ENCODE results near the gene SCP2D1. TPM values are rescaled to one million over a fixed set of nuclear protein-coding genes. Genes with fewer than 3 reads are reported as not detected.

SCP2D1 gene
- not detected in 3 replicates for total RNA-seq
- long read RNA-seq: 0 reads

DNA sequence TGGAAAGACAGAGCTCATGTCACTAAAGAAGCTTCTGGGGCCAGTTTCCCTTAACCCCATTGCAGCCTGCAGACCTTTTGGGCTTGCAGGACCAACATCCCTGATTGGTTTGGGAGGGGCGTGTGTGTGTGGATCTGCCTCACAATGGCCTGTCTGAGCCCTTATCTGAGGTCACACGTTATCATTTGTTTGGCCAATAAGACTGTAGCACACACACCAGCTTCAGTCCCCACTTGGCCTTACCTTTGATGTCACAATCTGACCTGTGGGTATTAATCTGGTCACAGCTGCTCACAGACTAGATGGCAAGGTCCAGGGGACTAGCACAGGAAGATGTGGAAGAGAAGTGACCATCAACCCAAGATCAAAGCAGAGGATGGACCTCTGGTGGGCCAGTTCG, at the start of gene SCP2D1:
TSS of gene SCP2D1 (plus strand) at position 301 of the 400 bp plus-strand sequence. CDS start at position 334, 33 bp downstream.
- Mint-ChIP-seq H3K27ac (ENCODE audit: unreplicated experiment) (no peak within 1 kb of the TSS), H3K36me3 (ENCODE audit: low read depth) (no peaks in the 10 kb centered on the region), H3K4me3 (ENCODE audit: unreplicated experiment) (no peak within 1 kb of the TSS), H3K4me1 (ENCODE audit: low read depth) (no peaks in the 10 kb centered on the region), H3K9me3 (ENCODE audit: low read depth) (peaks cover under 1% of the 10 kb centered on the region), H3K27me3 (ENCODE audit: low read depth) (no peaks in the 10 kb centered on the region)
- DNase-seq (ENCODE audit: low spot score): no peak
- TF ChIP-seq, protein P1, sequence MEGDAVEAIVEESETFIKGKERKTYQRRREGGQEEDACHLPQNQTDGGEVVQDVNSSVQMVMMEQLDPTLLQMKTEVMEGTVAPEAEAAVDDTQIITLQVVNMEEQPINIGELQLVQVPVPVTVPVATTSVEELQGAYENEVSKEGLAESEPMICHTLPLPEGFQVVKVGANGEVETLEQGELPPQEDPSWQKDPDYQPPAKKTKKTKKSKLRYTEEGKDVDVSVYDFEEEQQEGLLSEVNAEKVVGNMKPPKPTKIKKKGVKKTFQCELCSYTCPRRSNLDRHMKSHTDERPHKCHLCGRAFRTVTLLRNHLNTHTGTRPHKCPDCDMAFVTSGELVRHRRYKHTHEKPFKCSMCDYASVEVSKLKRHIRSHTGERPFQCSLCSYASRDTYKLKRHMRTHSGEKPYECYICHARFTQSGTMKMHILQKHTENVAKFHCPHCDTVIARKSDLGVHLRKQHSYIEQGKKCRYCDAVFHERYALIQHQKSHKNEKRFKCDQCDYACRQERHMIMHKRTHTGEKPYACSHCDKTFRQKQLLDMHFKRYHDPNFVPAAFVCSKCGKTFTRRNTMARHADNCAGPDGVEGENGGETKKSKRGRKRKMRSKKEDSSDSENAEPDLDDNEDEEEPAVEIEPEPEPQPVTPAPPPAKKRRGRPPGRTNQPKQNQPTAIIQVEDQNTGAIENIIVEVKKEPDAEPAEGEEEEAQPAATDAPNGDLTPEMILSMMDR (IDR thresholded peaks at IDR 0.05): no peak

DNA sequence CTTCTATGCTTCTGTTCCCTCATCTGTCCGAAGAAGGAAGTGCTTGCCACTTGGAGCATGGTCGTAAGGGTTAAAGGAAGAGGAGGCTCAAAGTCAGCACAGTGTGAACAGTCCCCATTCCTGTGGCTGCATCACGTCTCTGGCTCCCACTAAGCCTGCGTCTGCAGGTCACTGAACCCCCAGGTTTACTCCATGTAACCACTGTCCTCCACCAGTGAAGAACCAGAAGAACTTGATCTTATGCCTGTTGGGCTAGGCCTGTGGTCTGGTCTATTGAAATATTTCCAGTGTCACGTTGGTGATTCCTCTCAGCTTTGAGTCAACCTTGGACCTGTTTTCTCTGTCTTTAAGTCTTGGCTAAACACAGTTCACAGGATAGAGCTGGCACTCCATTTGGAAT, 45.9 kb upstream of the SCP2D1 start:
- Mint-ChIP-seq H3K27ac (ENCODE audit: unreplicated experiment) (no peak overlapping the region), H3K27me3 (ENCODE audit: low read depth) (peaks cover 6% of the 10 kb centered on the region), H3K9me3 (ENCODE audit: low read depth) (peaks cover 3% of the 10 kb centered on the region), H3K4me3 (ENCODE audit: unreplicated experiment) (no peak overlapping the region), H3K36me3 (ENCODE audit: low read depth) (peaks cover 11% of the 10 kb centered on the region), H3K4me1 (ENCODE audit: low read depth) (no peaks in the 10 kb centered on the region)
- TF ChIP-seq, protein P1 (IDR thresholded peaks at IDR 0.05): no peak
- no peak for DNase-seq (ENCODE audit: low spot score)

- peaks cover 6% of the 10 kb centered on the region for H3K27me3 Mint-ChIP-seq (ENCODE audit: low read depth)
- DNase-seq (ENCODE audit: low spot score): no peak
- peaks cover 3% of the 10 kb centered on the region for H3K9me3 Mint-ChIP-seq (ENCODE audit: low read depth)
- no peaks in the 10 kb centered on the region for H3K4me1 Mint-ChIP-seq (ENCODE audit: low read depth)
- H3K36me3 Mint-ChIP-seq (ENCODE audit: low read depth): no peaks in the 10 kb centered on the region
- no peak overlapping the region for H3K4me3 Mint-ChIP-seq (ENCODE audit: unreplicated experiment)
- TF ChIP-seq, protein P1 (IDR thresholded peaks at IDR 0.05): no peak
- no peak overlapping the region for H3K27ac Mint-ChIP-seq (ENCODE audit: unreplicated experiment)
Observed at GRCh38 chr20:18773566-18773965, 40.0 kb upstream of the SCP2D1 start.

- no peak overlapping the region for H3K4me3 Mint-ChIP-seq (ENCODE audit: unreplicated experiment)
- no peaks in the 10 kb centered on the region for H3K36me3 Mint-ChIP-seq (ENCODE audit: low read depth)
- H3K4me1 Mint-ChIP-seq (ENCODE audit: low read depth): no peaks in the 10 kb centered on the region
- peaks cover 6% of the 10 kb centered on the region for H3K27me3 Mint-ChIP-seq (ENCODE audit: low read depth)
- H3K9me3 Mint-ChIP-seq (ENCODE audit: low read depth): peaks cover 3% of the 10 kb centered on the region
- TF ChIP-seq, protein P1 (IDR thresholded peaks at IDR 0.05): no peak
- H3K27ac Mint-ChIP-seq (ENCODE audit: unreplicated experiment): no peak overlapping the region
- DNase-seq (ENCODE audit: low spot score): no peak
Observed at GRCh38 chr20:18774207-18774606, 39.4 kb upstream of the SCP2D1 start.

DNA sequence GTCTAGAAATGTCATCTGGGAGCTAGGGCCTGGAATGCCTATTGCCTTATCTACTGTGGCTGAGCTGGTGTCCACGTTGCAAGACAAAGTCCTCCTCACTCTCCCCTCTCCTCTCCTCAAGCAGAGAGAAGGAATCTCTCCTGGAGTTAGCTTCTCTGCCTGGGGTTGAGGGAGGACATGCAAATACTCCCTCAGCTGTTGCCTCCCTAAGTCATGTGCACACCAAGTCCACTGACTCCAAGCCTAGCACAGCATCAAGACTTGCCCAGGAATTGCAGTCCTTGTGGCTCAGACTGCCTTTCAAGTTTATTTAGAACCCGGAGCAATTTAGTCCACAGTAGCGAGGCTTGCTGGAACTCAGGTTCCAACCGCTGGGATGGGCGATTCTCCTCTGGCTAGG, 38.0 kb upstream of the SCP2D1 start:
- Mint-ChIP-seq H3K27me3 (ENCODE audit: low read depth) (peaks cover 6% of the 10 kb centered on the region), H3K4me1 (ENCODE audit: low read depth) (no peaks in the 10 kb centered on the region), H3K4me3 (ENCODE audit: unreplicated experiment) (no peak overlapping the region), H3K27ac (ENCODE audit: unreplicated experiment) (no peak overlapping the region), H3K9me3 (ENCODE audit: low read depth) (peaks cover 3% of the 10 kb centered on the region), H3K36me3 (ENCODE audit: low read depth) (no peaks in the 10 kb centered on the region)
- DNase-seq (ENCODE audit: low spot score): no peak
- TF ChIP-seq, protein P1 (IDR thresholded peaks at IDR 0.05): no peak

Data from chondrocyte (in vitro differentiated cells).